K562 (cell line): ENCODE measurements around the gene CACTIN. TPM values are rescaled to one million over a fixed set of nuclear protein-coding genes. Genes with fewer than 3 reads are reported as not detected.
"Not testable (repeated sequence)": the region's sequence is repeated elsewhere in the genome, so short reads cannot be mapped to it uniquely, and the experiment has no call there.

Experiments
- ATAC-seq: fragments of 200-7000 bp; cut with Tn5 transposase; 3 replicates; pipeline ENCODE4 v1.9.1; 2020; ENCODE audit warnings: moderate library complexity
- BruUV-seq: library from RNA; stranded (reverse); fragments of 400-500 nt; replicated peaks from 2 replicates; lab custom pipeline; 2021; lab: Mats Ljungman, UMichigan
- CTCF ChIA-PET: fragments of 300-600 bp; formaldehyde crosslinking; extraction: SDS; loops from one replicate; lab custom pipeline; 2021; ENCODE audit warnings: low intra/inter-chr PET ratio; lab: Yijun Ruan, JAX
- POLR2A ChIA-PET: fragments of 300-600, 350-650 bp; sonication (Branson Sonifier 250); formaldehyde crosslinking; extraction: SDS; loops from one replicate; lab custom pipeline; 2021; ENCODE audit warnings: antibody characterized with exemption, inconsistent platforms; lab: Yijun Ruan, JAX
- DNase-seq, 4 experiments: peaks; one replicate each; pipeline versions ENCODE4 v3.0.0 to v3.0.0-alpha.2; 2011 to 2018; ENCODE audit warnings: low spot score in 3 of 4, mixed read lengths in 3 of 4; ENCODE audit errors: extremely low read depth in 1 of 4
- FAIRE-seq: peaks from 2 replicates; lab custom pipeline; 2011; peaks lifted over from hg19 to GRCh38; lab: Jason Lieb, UNC
- H2AFZ ChIP-seq: 2 replicates; pipeline ENCODE4 v1.6.0; 2011; ENCODE audit warnings: low read depth, low read length, control low read depth, inconsistent platforms
- H3K27ac ChIP-seq: fragments of 200-600 bp; 3 replicates; pipeline ENCODE4 v1.8.0; 2011; ENCODE audit warnings: low read depth, mild to moderate bottlenecking, control low read depth, inconsistent platforms, low read length, moderate library complexity, mixed read lengths; ENCODE audit errors: extremely low read depth
- H3K27me3 ChIP-seq, 2 experiments: fragments of 300-600 bp in 1 of 2; 2 replicates in 1 of 2; 3 replicates in 1 of 2; pipeline versions ENCODE4 v1.6.0 to v1.8.0; 2011; ENCODE audit warnings: inconsistent platforms in 2 of 2, low read length in 2 of 2, mild to moderate bottlenecking in 1 of 2, mixed read lengths in 1 of 2, moderate library complexity in 1 of 2; ENCODE audit not compliant: control insufficient read depth in 2 of 2, insufficient read depth in 2 of 2
- H3K36me3 ChIP-seq: fragments of 300-600 bp; 3 replicates; pipeline ENCODE4 v1.8.0; 2011; ENCODE audit warnings: mild to moderate bottlenecking, low read length, inconsistent platforms; ENCODE audit not compliant: control insufficient read depth, insufficient read depth
- H3K4me1 ChIP-seq, 2 experiments: fragments of 200-600 bp in 1 of 2; replicated peaks in 1 of 2; 2 replicates in 1 of 2; 3 replicates in 1 of 2; pipeline versions ENCODE4 v1.5.1 to v1.8.0; 2011; ENCODE audit warnings: inconsistent platforms in 2 of 2, low read length in 2 of 2, mild to moderate bottlenecking in 1 of 2, mixed read lengths in 1 of 2, moderate library complexity in 1 of 2; ENCODE audit not compliant: control insufficient read depth in 2 of 2, insufficient read depth in 2 of 2
- H3K4me2 ChIP-seq: 2 replicates; pipeline ENCODE4 v1.6.1; 2011; ENCODE audit warnings: low read length, control low read depth, inconsistent platforms, mixed read lengths; ENCODE audit not compliant: insufficient read depth
- H3K4me3 ChIP-seq: fragments of 200-600 bp; sonication (generic), shearing (Covaris generic); 2 replicates; pipeline ENCODE4 v1.5.1; 2016; ENCODE audit warnings: control low read depth, inconsistent platforms
- H3K79me2 ChIP-seq: fragments of 200-600 bp; 3 replicates; pipeline ENCODE4 v1.8.0; 2011; ENCODE audit warnings: low read length, inconsistent platforms; ENCODE audit not compliant: control insufficient read depth, insufficient read depth
- H3K9ac ChIP-seq, 2 experiments: 2 replicates each; pipeline versions ENCODE4 v1.6.0 to v1.6.1; 2011; ENCODE audit warnings: low read depth in 2 of 2, low read length in 2 of 2, control low read depth in 1 of 2, inconsistent platforms in 1 of 2, mild to moderate bottlenecking in 1 of 2, mixed read lengths in 1 of 2; ENCODE audit not compliant: insufficient read depth in 1 of 2
- H3K9me1 ChIP-seq: one replicate; pipeline ENCODE4 v1.6.0; 2011; ENCODE audit warnings: inconsistent platforms, mild to moderate bottlenecking, low read length, moderate library complexity; ENCODE audit not compliant: control insufficient read depth, insufficient read depth
- H3K9me3 ChIP-seq: replicated peaks from 2 replicates; pipeline ENCODE4 v1.5.1; 2011; ENCODE audit warnings: low read depth, low read length, inconsistent platforms; ENCODE audit not compliant: control insufficient read depth, insufficient read depth
- H4K20me1 ChIP-seq: replicated peaks from 2 replicates; pipeline ENCODE4 v1.6.1; 2011; ENCODE audit warnings: low read length, inconsistent platforms, mixed read lengths; ENCODE audit not compliant: control insufficient read depth, insufficient read depth
- MCM7 ChIP-seq, 2 experiments: fragments of 450-650 bp; IDR thresholded peaks; 2 replicates each; pipeline ENCODE4 v1.6.1; 2016 to 2018
- MTA3 ChIP-seq: fragments of 450-650 bp; formaldehyde crosslinking; IDR thresholded peaks from 2 replicates; pipeline ENCODE4 v1.6.1; 2017; ENCODE audit warnings: mild to moderate bottlenecking, borderline replicate concordance
- NFRKB ChIP-seq: fragments of 450-650 bp; IDR thresholded peaks from 2 replicates; pipeline ENCODE4 v1.6.1; 2016; ENCODE audit warnings: low read depth
- PCBP2 ChIP-seq: fragments of 200-400 bp; formaldehyde crosslinking; IDR thresholded peaks from 2 replicates; pipeline ENCODE4 v1.6.1; 2018; ENCODE audit warnings: low read length, low read depth, mild to moderate bottlenecking, moderate library complexity; ENCODE audit not compliant: poor library complexity, severe bottlenecking
- PHB2 ChIP-seq: fragments of 450-650 bp; IDR thresholded peaks from 2 replicates; pipeline ENCODE4 v1.6.1; 2017; ENCODE audit warnings: low read depth
- POLR2G ChIP-seq: fragments of 200-400 bp; formaldehyde crosslinking; IDR thresholded peaks from 2 replicates; pipeline ENCODE4 v1.6.1; 2017; ENCODE audit warnings: low read depth, mild to moderate bottlenecking, antibody characterized with exemption, low read length, moderate library complexity
- WGBS: fragments of 100-300 bp; shearing (Covaris generic); methylation state at CpG from one replicate; pipeline ENCODE4 v1.1.6; 2016; ENCODE audit warnings: low coverage, mixed read lengths; ENCODE audit not compliant: insufficient coverage; ENCODE audit errors: missing lambda C conversion rate; 5-methylcytosine and 5-hydroxymethylcytosine counted together
- in situ Hi-C: fragments of 300-500 bp; cut with MboI; formaldehyde crosslinking; loops from 4 replicates; pipeline ENCODE4 v1.15.0; 2018; ENCODE audit warnings: inconsistent platforms, mixed read lengths
- intact Hi-C: fragments of 100-400 bp; cut with micrococcal nuclease; formaldehyde crosslinking; loops from 2 replicates; pipeline ENCODE4 v1.14.2; 2022
- polyA plus RNA-seq, 8 experiments: library from polyadenylated mRNA; depleted of rRNA in 4 of 8; stranded (reverse) in 5 of 8; unstranded in 3 of 8; fragments of >200 nt; fragmentation: Nextera tagmentation in 2 of 8; fragmentation: Illumina TruSeq in 1 of 8; extraction: Ambion mirVana in 2 of 8; extraction: Trizol in 1 of 8; gene quantifications; 2 replicates each; pipeline versions ENCODE4 v1.2.1 to v1.2.3, GENCODE V29; 2011 to 2014; ENCODE audit warnings: inconsistent platforms in 1 of 8, missing spikeins in 1 of 8
- total RNA-seq, 7 experiments: library from RNA; depleted of rRNA in 6 of 7; stranded (reverse); fragments of >200 nt in 6 of 7; fragmentation: Illumina TruSeq in 2 of 7; extraction: Trizol in 2 of 7; gene quantifications; 2 replicates each; pipeline versions ENCODE4 v1.2.1 to v1.2.3, GENCODE V29; 2011 to 2021; ENCODE audit warnings: low replicate concordance in 1 of 7
- TF ChIP-seq, protein P1 (sequence below): fragments of 450-650 bp; IDR thresholded peaks from 2 replicates; pipeline ENCODE4 v1.7.1; 2018; ENCODE audit warnings: mild to moderate bottlenecking, low read depth; ENCODE audit not compliant: partially characterized antibody

CACTIN gene
- total and polyA plus RNA-seq, 9 of the 15 experiments (the other 6 are each of a cell fraction or from before 2014, with no cell fraction given): 0.15 to 49.2 (median 15.0) TPM

DNA sequence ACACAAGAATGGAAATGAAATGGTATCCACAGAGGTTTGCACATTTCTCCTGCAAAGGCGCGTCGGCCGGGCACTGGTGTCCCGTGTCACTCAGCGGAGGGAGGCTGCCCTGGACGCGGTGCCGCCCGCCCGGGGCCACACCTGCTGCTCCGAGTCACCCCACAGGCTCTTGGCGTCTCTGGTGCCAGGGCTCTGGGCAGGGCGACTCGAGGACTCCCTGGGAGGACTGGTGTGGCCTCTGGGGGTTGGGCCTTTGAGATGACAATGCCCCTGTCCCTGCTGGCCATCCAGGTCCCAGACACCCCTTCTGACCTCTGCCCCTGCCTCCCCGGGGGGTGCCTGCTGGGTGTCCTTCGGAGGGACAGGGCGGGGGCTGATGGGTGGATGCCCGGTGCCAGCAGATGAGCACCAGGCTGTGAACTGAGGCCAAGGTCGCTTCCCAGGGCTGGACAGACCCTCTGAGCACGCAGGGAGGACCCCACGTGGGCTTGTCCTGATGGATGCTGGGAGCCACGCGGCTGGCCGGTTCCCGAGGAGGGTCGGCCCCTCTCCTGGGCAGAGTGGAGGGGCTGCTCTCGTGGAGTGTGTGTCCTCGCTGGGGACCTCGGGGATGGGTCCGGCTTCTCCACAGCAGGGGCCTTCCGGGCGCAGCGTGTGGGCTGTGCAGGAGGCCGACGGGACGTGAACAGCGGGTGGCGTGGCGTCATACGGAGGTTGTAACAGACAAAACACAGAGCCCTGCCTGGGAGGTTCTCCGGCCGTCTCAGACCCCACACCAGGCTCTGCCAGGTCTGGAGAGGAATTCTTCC is 4.7 kb upstream of the CACTIN start:
- Histone ChIP-seq H3K4me1 (peaks cover 0 to 52% of the 10 kb centered on the region in 2 experiments; a peak in 2 of 5 replicates), H3K36me3 (peaks cover 21% of the 10 kb centered on the region; the same call in 1 of the 3 replicates), H3K9me1 (no peaks in the 10 kb centered on the region), H3K9ac (peak overlapping the region in 1 of 2 experiments; percentile 35; a peak in 1 of 4 replicates), H2AFZ (no peak overlapping the region), H3K27ac (no peak overlapping the region)
- no peak for FAIRE-seq
- POLR2A ChIA-PET: interaction anchor here (1.0 kb wide), 1 partner anchor 10 kb away, joined by 3 read pairs; no protein-coding TSS in a partner anchor
- 87% methylated on average over 32 of the region's 43 CpGs for WGBS
- TF ChIP-seq, protein P1, sequence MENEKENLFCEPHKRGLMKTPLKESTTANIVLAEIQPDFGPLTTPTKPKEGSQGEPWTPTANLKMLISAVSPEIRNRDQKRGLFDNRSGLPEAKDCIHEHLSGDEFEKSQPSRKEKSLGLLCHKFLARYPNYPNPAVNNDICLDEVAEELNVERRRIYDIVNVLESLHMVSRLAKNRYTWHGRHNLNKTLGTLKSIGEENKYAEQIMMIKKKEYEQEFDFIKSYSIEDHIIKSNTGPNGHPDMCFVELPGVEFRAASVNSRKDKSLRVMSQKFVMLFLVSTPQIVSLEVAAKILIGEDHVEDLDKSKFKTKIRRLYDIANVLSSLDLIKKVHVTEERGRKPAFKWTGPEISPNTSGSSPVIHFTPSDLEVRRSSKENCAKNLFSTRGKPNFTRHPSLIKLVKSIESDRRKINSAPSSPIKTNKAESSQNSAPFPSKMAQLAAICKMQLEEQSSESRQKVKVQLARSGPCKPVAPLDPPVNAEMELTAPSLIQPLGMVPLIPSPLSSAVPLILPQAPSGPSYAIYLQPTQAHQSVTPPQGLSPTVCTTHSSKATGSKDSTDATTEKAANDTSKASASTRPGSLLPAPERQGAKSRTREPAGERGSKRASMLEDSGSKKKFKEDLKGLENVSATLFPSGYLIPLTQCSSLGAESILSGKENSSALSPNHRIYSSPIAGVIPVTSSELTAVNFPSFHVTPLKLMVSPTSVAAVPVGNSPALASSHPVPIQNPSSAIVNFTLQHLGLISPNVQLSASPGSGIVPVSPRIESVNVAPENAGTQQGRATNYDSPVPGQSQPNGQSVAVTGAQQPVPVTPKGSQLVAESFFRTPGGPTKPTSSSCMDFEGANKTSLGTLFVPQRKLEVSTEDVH: no peak
- TF ChIP-seq MCM7 (IDR thresholded peaks at IDR 0.05): no peak
- no peak for TF ChIP-seq NFRKB
- TF ChIP-seq PCBP2: no peak
- no peak for TF ChIP-seq MTA3
- TF ChIP-seq POLR2G: peak; percentile 41; the same call in 1 of the 2 replicates
- no peak for TF ChIP-seq PHB2
- TF ChIP-seq, all 486 proteins: peak for 1
- in situ Hi-C loops: no loop called here
- no TSS peak for BruUV-seq
- DNase-seq (no peak), ATAC-seq (no peak)
- H3K4me2 ChIP-seq: no peak overlapping the region
- CTCF ChIA-PET: no interaction called here
- peaks cover 4% of the 10 kb centered on the region for H3K79me2 ChIP-seq
- intact Hi-C loops: no loop called here
- no peaks in the 10 kb centered on the region for H3K27me3 ChIP-seq
- no peaks in the 10 kb centered on the region for H3K9me3 ChIP-seq
- peaks cover 4% of the 10 kb centered on the region; the same call in 1 of the 2 replicates for H4K20me1 ChIP-seq
- no peak overlapping the region for H3K4me3 ChIP-seq

DNA sequence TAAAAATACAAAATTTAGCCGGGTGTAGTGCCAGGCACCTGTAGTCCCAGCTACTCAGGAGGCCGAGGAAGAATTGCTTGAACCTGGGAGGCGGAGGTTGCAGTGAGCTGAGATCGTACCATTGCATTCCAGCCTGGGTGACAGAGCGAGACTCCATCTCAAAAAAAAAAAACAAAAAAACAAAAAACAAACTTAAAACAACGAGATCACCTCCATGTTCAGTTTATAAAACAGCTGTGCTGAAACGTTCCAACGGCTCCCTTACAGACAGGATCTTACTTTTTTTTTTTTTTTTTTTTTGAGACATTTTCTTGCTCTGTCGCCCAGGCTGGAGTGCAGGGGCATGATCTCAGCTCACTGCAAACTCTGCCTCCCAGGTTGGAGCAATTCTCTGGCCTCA is 2.2 kb upstream of the CACTIN start:
- CTCF ChIA-PET, H3K27ac ChIP-seq: not testable (repeated sequence)
- WGBS: 38% methylated on average over 8 of the region's 9 CpGs

More for the DNA sequence above, 2.2 kb upstream of the CACTIN start:
- Histone ChIP-seq H3K79me2 (peaks cover 28% of the 10 kb centered on the region), H3K36me3 (peaks cover 27% of the 10 kb centered on the region; the same call in 1 of the 3 replicates), H4K20me1 (peaks cover 11% of the 10 kb centered on the region; the same call in 1 of the 2 replicates), H3K4me1 (peaks cover 0 to 54% of the 10 kb centered on the region in 2 experiments; a peak in 3 of 5 replicates)
- in situ Hi-C loops, H3K4me3 ChIP-seq, H3K4me2 ChIP-seq, H3K9me1 ChIP-seq, FAIRE-seq, H3K9ac ChIP-seq, DNase-seq, BruUV-seq, H2AFZ ChIP-seq, H3K27me3 ChIP-seq, intact Hi-C loops, H3K9me3 ChIP-seq, POLR2A ChIA-PET, ATAC-seq: not testable (repeated sequence)
